Endothelial cell of umbilical vein (primary cell): ENCODE data around the gene TMEM150C. TPM values are rescaled to one million over a fixed set of nuclear protein-coding genes. Genes with fewer than 3 reads are reported as not detected.

Source experiments
- BruUV-seq: library from RNA; stranded (reverse); fragments of 400-500 nt; replicated peaks from 2 replicates; lab custom pipeline; 2021; lab: Mats Ljungman, UMichigan
- CTCF ChIA-PET: fragments of 300-600, 350-600 bp; sonication (Branson Sonifier 250); formaldehyde crosslinking; loops from one replicate; lab custom pipeline; 2021; ENCODE audit warnings: antibody characterized with exemption, inconsistent platforms; lab: Charles Lee
- POLR2A ChIA-PET: fragments of 300-600, 350-600 bp; sonication (Branson Sonifier 250); formaldehyde crosslinking; loops from one replicate; lab custom pipeline; 2021; ENCODE audit warnings: antibody characterized with exemption, inconsistent platforms; lab: Charles Lee
- DNase-seq: peaks from one replicate; pipeline ENCODE4 v3.0.0-alpha.2; 2011; ENCODE audit warnings: low read depth, low spot score
- FAIRE-seq: peaks from 2 replicates; lab custom pipeline; 2011; peaks lifted over from hg19 to GRCh38; lab: Jason Lieb, UNC
- H2AFZ ChIP-seq: 2 replicates; pipeline ENCODE4 v1.6.0; 2012; ENCODE audit warnings: low read depth, low read length, control low read depth, inconsistent platforms
- H3K27ac ChIP-seq: 2 replicates; pipeline ENCODE4 v1.5.1; 2011; ENCODE audit warnings: low read depth, mild to moderate bottlenecking, control low read depth, low read length, moderate library complexity; ENCODE audit not compliant: insufficient read depth
- H3K27me3 ChIP-seq, 2 experiments: 2 replicates each; pipeline versions ENCODE4 v1.6.0 to v1.6.1; 2011; ENCODE audit warnings: low read length in 2 of 2, mixed read lengths in 1 of 2; ENCODE audit not compliant: control insufficient read depth in 2 of 2, insufficient read depth in 2 of 2
- H3K36me3 ChIP-seq, 2 experiments: 2 replicates in 1 of 2; 3 replicates in 1 of 2; pipeline ENCODE4 v1.5.1; 2011; ENCODE audit warnings: low read length in 2 of 2, mild to moderate bottlenecking in 1 of 2, moderate library complexity in 1 of 2; ENCODE audit not compliant: control insufficient read depth in 2 of 2, insufficient read depth in 2 of 2; ENCODE audit errors: extremely low read depth in 1 of 2
- H3K4me1 ChIP-seq: 3 replicates; pipeline ENCODE4 v1.5.1; 2011; ENCODE audit warnings: mild to moderate bottlenecking, low read length; ENCODE audit not compliant: control insufficient read depth, insufficient read depth; ENCODE audit errors: extremely low read depth
- H3K4me2 ChIP-seq: 2 replicates; pipeline ENCODE4 v1.6.1; 2011; ENCODE audit warnings: low read length, control low read depth, mixed read lengths; ENCODE audit not compliant: insufficient read depth
- H3K4me3 ChIP-seq, 3 experiments: fragments of 200-600 bp in 1 of 3; sonication (generic), shearing (Covaris generic) in 1 of 3; replicated peaks in 1 of 3; 2 replicates each; pipeline ENCODE4 v1.5.1; 2011 to 2016; ENCODE audit warnings: control low read depth in 3 of 3, low read length in 3 of 3, mild to moderate bottlenecking in 2 of 3, inconsistent platforms in 1 of 3, low read depth in 1 of 3, moderate library complexity in 1 of 3; ENCODE audit not compliant: insufficient read depth in 1 of 3
- H3K79me2 ChIP-seq: 2 replicates; pipeline ENCODE4 v1.6.0; 2012; ENCODE audit warnings: low read length, inconsistent platforms; ENCODE audit not compliant: control insufficient read depth, insufficient read depth
- H3K9ac ChIP-seq: replicated peaks from 2 replicates; pipeline ENCODE3; 2011; ENCODE audit warnings: low read length, control low read depth; ENCODE audit not compliant: insufficient read depth; ENCODE audit errors: extremely low read depth
- H3K9me1 ChIP-seq: replicated peaks from 3 replicates; pipeline ENCODE4 v1.6.0; 2011; ENCODE audit warnings: mild to moderate bottlenecking, low read length; ENCODE audit not compliant: control insufficient read depth, insufficient read depth; ENCODE audit errors: extremely low read depth
- H3K9me3 ChIP-seq: replicated peaks from 2 replicates; pipeline ENCODE4 v1.5.1; 2012; ENCODE audit warnings: low read length, inconsistent platforms; ENCODE audit not compliant: control insufficient read depth, insufficient read depth
- H4K20me1 ChIP-seq: replicated peaks from 2 replicates; pipeline ENCODE3; 2011; ENCODE audit warnings: mild to moderate bottlenecking, low read length; ENCODE audit not compliant: control insufficient read depth, insufficient read depth; ENCODE audit errors: extremely low read depth
- EZH2 ChIP-seq: IDR thresholded peaks from 2 replicates; pipeline ENCODE4 v1.6.1; 2012; ENCODE audit warnings: borderline replicate concordance, low read depth, mild to moderate bottlenecking, moderate library complexity, low read length, inconsistent platforms; ENCODE audit not compliant: severe bottlenecking
- FOS ChIP-seq: IDR thresholded peaks from 2 replicates; pipeline ENCODE4 v1.6.1; 2011; ENCODE audit warnings: mild to moderate bottlenecking, low read length, moderate library complexity, borderline replicate concordance; ENCODE audit not compliant: insufficient read depth
- GATA2 ChIP-seq: IDR thresholded peaks from 2 replicates; pipeline ENCODE4 v1.7.0; 2011; ENCODE audit warnings: low read depth, mild to moderate bottlenecking, moderate library complexity, mixed read lengths, low read length; ENCODE audit not compliant: insufficient read length, insufficient read depth
- JUN ChIP-seq: IDR thresholded peaks from 2 replicates; pipeline ENCODE4 v1.6.1; 2011; ENCODE audit warnings: borderline replicate concordance, low read depth; ENCODE audit not compliant: insufficient read length, insufficient read depth
- MYC ChIP-seq: IDR thresholded peaks from one replicate; pipeline ENCODE4 v1.6.1; 2011; ENCODE audit warnings: mild to moderate bottlenecking, low read depth, low read length
- POLR2AphosphoS5 ChIP-seq: IDR thresholded peaks from 2 replicates; pipeline ENCODE4 v1.6.1; 2012; ENCODE audit warnings: low read depth, mild to moderate bottlenecking, control low read depth, low read length, moderate library complexity; ENCODE audit not compliant: insufficient read depth
- dilution Hi-C: fragments of 300-500 bp; cut with MboI; formaldehyde crosslinking; loops from one replicate; pipeline ENCODE4 v1.15.0; 2019; ENCODE audit warnings: low sequenced_read_pairs; ENCODE audit not compliant: extremely low pct_ligation_motif_present
- intact Hi-C: fragments of 100-400 bp; cut with micrococcal nuclease; formaldehyde crosslinking; loops from one replicate; pipeline ENCODE4 v1.10.0; 2022
- polyA plus RNA-seq, 4 experiments: library from polyadenylated mRNA; depleted of rRNA in 3 of 4; stranded (reverse) in 3 of 4; unstranded in 1 of 4; fragments of >200 nt; gene quantifications; 2 replicates each; pipeline versions ENCODE4 v1.2.1 to v1.2.3, GENCODE V29; 2011 to 2012; ENCODE audit warnings: missing spikeins in 1 of 4
- total RNA-seq: library from RNA; stranded (reverse); gene quantifications from 2 replicates; pipeline ENCODE4 v1.2.3, GENCODE V29; 2021
- TF ChIP-seq, protein P1 (sequence below), 2 donors: IDR thresholded peaks; 1 replicate in 1 of 2; 2 replicates in 1 of 2; pipeline ENCODE4 v1.5.1; 2011; ENCODE audit warnings: low read length in 2 of 2, mild to moderate bottlenecking in 2 of 2, moderate library complexity in 2 of 2, control low read depth in 1 of 2, inconsistent platforms in 1 of 2, low read depth in 1 of 2; ENCODE audit not compliant: insufficient read depth in 1 of 2; ENCODE audit errors: extremely low read depth in 1 of 2

TMEM150C gene
- total and polyA plus RNA-seq, 2 donors (not counting 3 experiments of a cell fraction or from before 2014, with no cell fraction given) = 4.1 to 6.6 TPM

DNA sequence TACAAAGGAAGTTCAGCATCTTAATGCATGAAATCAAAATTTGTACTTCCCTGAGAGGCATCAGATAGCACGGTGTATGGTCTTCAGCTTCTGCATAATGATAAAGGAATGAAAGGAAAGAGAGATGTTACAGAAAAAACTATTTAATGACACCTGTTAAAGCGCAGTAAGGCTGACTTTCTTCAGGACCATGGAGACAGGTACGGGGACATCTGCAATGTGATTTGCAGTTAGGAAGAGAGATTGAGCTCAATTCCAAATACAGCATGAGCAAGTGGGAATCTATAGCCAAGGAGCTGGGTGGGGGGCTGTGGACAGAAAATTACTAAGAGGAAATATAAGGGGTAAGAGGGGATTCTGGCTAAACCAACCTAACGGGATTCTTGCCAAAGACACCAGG lies 39.3 kb downstream of the TMEM150C start:
- Histone ChIP-seq H3K36me3 (no peaks in the 10 kb centered on the region), H3K79me2 (no peaks in the 10 kb centered on the region), H3K27me3 (no peaks in the 10 kb centered on the region), H3K9ac (no peak overlapping the region), H3K27ac (no peak overlapping the region), H2AFZ (no peak overlapping the region), H3K4me3 (no peak overlapping the region), H3K9me1 (no peaks in the 10 kb centered on the region), H3K4me2 (no peak overlapping the region), H4K20me1 (no peaks in the 10 kb centered on the region), H3K9me3 (no peaks in the 10 kb centered on the region), H3K4me1 (peaks cover 23% of the 10 kb centered on the region)
- FAIRE-seq (no peak), DNase-seq (no peak)
- no peak for TF ChIP-seq POLR2AphosphoS5
- no peak for TF ChIP-seq FOS
- no peak for TF ChIP-seq JUN
- TF ChIP-seq, protein P1, sequence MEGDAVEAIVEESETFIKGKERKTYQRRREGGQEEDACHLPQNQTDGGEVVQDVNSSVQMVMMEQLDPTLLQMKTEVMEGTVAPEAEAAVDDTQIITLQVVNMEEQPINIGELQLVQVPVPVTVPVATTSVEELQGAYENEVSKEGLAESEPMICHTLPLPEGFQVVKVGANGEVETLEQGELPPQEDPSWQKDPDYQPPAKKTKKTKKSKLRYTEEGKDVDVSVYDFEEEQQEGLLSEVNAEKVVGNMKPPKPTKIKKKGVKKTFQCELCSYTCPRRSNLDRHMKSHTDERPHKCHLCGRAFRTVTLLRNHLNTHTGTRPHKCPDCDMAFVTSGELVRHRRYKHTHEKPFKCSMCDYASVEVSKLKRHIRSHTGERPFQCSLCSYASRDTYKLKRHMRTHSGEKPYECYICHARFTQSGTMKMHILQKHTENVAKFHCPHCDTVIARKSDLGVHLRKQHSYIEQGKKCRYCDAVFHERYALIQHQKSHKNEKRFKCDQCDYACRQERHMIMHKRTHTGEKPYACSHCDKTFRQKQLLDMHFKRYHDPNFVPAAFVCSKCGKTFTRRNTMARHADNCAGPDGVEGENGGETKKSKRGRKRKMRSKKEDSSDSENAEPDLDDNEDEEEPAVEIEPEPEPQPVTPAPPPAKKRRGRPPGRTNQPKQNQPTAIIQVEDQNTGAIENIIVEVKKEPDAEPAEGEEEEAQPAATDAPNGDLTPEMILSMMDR (IDR thresholded peaks at IDR 0.05; ENCODE audit: extremely low read depth in 1 of 2, insufficient read depth in 1 of 2, low read depth in 1 of 2, low read length in 2 of 2) = no peak
- no peak for TF ChIP-seq MYC
- TF ChIP-seq EZH2 = no peak
- TF ChIP-seq GATA2 = no peak
- dilution Hi-C loops (no loop called here), intact Hi-C loops (no loop called here)
- POLR2A ChIA-PET = interaction anchor here (0.6 kb wide), 1 partner anchor 340 kb away, joined by 6 read pairs; no protein-coding TSS in a partner anchor
- CTCF ChIA-PET = no interaction called here
- BruUV-seq = no TSS peak
